Heart right ventricle (tissue), 16 donors: Measurements from ENCODE around the gene OR51E2. TPM values are rescaled to one million over a fixed set of nuclear protein-coding genes. Genes with fewer than 3 reads are reported as not detected.

ENCODE experiments used
- ATAC-seq, 8 donors: fragments of 200-7000 bp; cut with Tn5 transposase; one replicate each; pipeline ENCODE4 v1.9.1; 2020; ENCODE audit warnings: mild to moderate bottlenecking in 8 of 8, moderate library complexity in 8 of 8, moderate number of reproducible peaks in 1 of 8
- DNase-seq, 2 donors: peaks; one replicate each; pipeline ENCODE4 v3.0.0-alpha.2; 2020
- H3K27ac ChIP-seq, 10 donors: fragments of 200-600 bp; sonication (generic) in 2 of 10; one replicate each; pipeline versions ENCODE4 v1.5.0 to v1.8.0; 2020 to 2022; ENCODE audit warnings: mild to moderate bottlenecking in 3 of 10
- H3K27me3 ChIP-seq, 7 donors: fragments of 200-600 bp; one replicate each; pipeline ENCODE4 v1.8.0; 2021 to 2022; ENCODE audit warnings: mild to moderate bottlenecking in 2 of 7
- H3K36me3 ChIP-seq, 9 donors: fragments of 200-600 bp; sonication (generic) in 1 of 9; one replicate each; pipeline versions ENCODE4 v1.5.0 to v1.8.0; 2020 to 2022; ENCODE audit warnings: mild to moderate bottlenecking in 2 of 9
- H3K4me1 ChIP-seq, 9 donors: fragments of 200-600 bp; sonication (generic) in 1 of 9; one replicate each; pipeline versions ENCODE4 v1.5.0 to v1.8.0; 2020 to 2022; ENCODE audit warnings: mild to moderate bottlenecking in 4 of 9
- H3K4me3 ChIP-seq, 10 donors: fragments of 200-600 bp; sonication (generic) in 2 of 10; one replicate each; pipeline versions ENCODE4 v1.5.0 to v1.8.0; 2020 to 2022; ENCODE audit warnings: mild to moderate bottlenecking in 7 of 10, moderate library complexity in 2 of 10
- H3K9me3 ChIP-seq, 11 donors: fragments of 200-600 bp in 10 of 11; sonication (generic) in 2 of 11; one replicate each; pipeline versions ENCODE4 v1.5.0 to v1.8.0; 2013 to 2022; ENCODE audit warnings: mild to moderate bottlenecking in 2 of 11, control low read depth in 1 of 11, moderate library complexity in 1 of 11
- CTCF ChIP-seq, 9 donors: fragments of 200-600 bp; sonication (generic) in 2 of 9; IDR thresholded peaks; one replicate each; pipeline versions ENCODE4 v1.5.0 to v1.8.0; 2021 to 2022; ENCODE audit warnings: antibody characterized with exemption in 9 of 9, mild to moderate bottlenecking in 5 of 9, moderate library complexity in 1 of 9
- WGBS, 2 donors: extraction: QIAGEN DNeasy Blood & Tissue Kit; methylation state at CpG; one replicate each; pipeline ENCODE4 v1.1.7; 2013; ENCODE audit warnings: inconsistent platforms in 1 of 2; 5-methylcytosine and 5-hydroxymethylcytosine counted together
- intact Hi-C, 10 donors: fragments of 100-400 bp; cut with DNase I; formaldehyde crosslinking; loops; one replicate each; pipeline versions ENCODE4 v1.11.1 to v1.14.2; 2022
- polyA plus RNA-seq, 2 donors: library from polyadenylated mRNA; stranded (reverse); fragments of 200-250 nt; gene quantifications; one replicate each; pipeline ENCODE4 v1.2.3, GENCODE V29; 2013
- total RNA-seq, 10 donors: library from RNA; stranded (reverse); fragmentation: NEBNext Ultra II Directional in 3 of 10; extraction: Animal tissue kit (Norgen Biotek cat#: 25700) in 3 of 10; gene quantifications; one replicate each; pipeline versions ENCODE4 v1.2.1 to v1.2.4, GENCODE V29; 2021 to 2023
- donor health status: Arrhythmogenic right ventricular cardiomyopathy.
- donor health status: ischemic (EF 13 %, LVEDD 7.1; RV severe dilation, severe dysfunction).
- donor health status: healthy with polysubstance abuse.
- donor health status: DM: no; HTN: yes; CAD: no.
- donor health status: DM: no; HTN: no; CAD: no.
- donor health status: ischemic (EF 25% LVEDD 6.9; RV normal size, moderate dysfunction).
- donor health status: ischemic (EF 25% LVEDD 5.7; RV mildly dilated, moderate dysfunction).
- donor health status: healthy.
- donor health status: DM: yes; HTN: yes; CAD: no.
- donor health status: Ischemic cardiomyopathy.
- donor health status: ischemic (EF 35%, LVEDD 5.7; RV mildly dilated, moderate dysfunction).
- donor health status: nonischemic (EF 11% LVEDD 7.7; RV severe dilation, severe dysfunction).
- donor health status: DM: yes; HTN: yes; CAD: no.
- donor health status: PGD.
- donor health status: ischemic (EF 29% LVEDD 5.4; RV normal size, mild dysfunction).
- donor health status: nonischemic (EF 23%, LVEDD 6.1; RV moderate dilation, normal function).

The OR51E2 gene
- total and polyA plus RNA-seq, 12 donors = 0.07 to 0.25 (median 0.16) TPM; not detected in 6

DNA sequence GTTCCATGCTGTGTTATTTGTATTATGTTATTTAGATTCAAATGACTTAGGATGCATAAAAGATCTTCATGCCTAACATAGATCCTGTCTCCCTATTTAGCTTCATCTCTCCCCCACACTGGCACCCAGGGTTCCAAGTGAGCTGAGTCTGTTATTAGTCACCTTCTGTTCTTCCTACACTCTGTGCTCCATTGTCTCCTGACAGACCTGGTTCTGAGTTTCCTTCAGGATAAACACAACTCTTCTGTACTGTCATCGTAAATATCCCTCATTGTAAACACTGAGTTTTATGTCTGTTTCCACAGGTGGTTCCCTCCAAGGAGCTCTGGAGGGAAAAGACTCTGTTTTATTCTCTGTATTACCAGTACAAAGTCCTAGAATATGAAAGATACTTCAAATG, 15.6 kb upstream of the OR51E2 start:
- no peak for TF ChIP-seq CTCF (IDR thresholded peaks at IDR 0.05)
- intact Hi-C loops = no loop called here
- no peak overlapping the region for H3K27ac ChIP-seq
- H3K27me3 ChIP-seq = no peaks in the 10 kb centered on the region
- no peaks in the 10 kb centered on the region for H3K4me1 ChIP-seq
- 76 to 79% methylated on average over 1 of the region's 1 CpG for WGBS, 2 donors
- no peaks in the 10 kb centered on the region for H3K9me3 ChIP-seq
- no peak overlapping the region for H3K4me3 ChIP-seq
- DNase-seq (no peak), ATAC-seq (no peak)
- H3K36me3 ChIP-seq = no peaks in the 10 kb centered on the region

DNA sequence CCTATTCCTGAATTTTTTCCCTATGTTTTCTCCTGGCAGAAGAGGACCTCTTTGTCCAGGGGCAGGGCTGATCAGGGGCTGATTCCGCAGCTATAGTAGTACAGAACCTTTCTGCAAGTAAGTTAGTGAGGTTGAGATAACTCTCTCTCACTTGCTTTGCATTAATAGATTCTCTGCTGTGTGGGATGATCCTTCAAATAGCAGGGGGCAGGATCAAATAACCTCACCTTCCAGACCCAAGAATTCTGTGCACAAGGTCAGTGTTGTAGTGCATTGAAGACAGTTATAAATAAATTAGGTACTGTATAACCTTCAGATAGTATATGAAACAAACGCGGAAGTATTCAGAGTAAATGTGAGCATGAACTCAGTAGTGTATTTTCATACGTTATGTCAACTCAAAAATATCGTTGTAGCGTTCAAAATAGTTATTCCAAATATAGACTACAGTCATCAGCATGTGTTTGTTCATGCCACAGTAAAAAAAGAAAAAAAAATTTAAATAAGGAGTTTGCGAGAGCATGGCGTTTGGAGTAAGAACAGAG, 7.2 kb upstream of the OR51E2 start:
- Histone ChIP-seq H3K9me3 (no peaks in the 10 kb centered on the region), H3K27me3 (no peaks in the 10 kb centered on the region), H3K36me3 (no peaks in the 10 kb centered on the region), H3K4me1 (peaks cover 0 to 10% (median 0%) of the 10 kb centered on the region in 9 donors), H3K4me3 (no peak overlapping the region), H3K27ac (no peak overlapping the region)
- 67 to 70% methylated on average over 8 of the region's 8 CpGs for WGBS, 2 donors
- intact Hi-C loops = no loop called here
- no peak for ATAC-seq
- TF ChIP-seq CTCF (IDR thresholded peaks at IDR 0.05) = no peak
- DNase-seq = no peak

DNA sequence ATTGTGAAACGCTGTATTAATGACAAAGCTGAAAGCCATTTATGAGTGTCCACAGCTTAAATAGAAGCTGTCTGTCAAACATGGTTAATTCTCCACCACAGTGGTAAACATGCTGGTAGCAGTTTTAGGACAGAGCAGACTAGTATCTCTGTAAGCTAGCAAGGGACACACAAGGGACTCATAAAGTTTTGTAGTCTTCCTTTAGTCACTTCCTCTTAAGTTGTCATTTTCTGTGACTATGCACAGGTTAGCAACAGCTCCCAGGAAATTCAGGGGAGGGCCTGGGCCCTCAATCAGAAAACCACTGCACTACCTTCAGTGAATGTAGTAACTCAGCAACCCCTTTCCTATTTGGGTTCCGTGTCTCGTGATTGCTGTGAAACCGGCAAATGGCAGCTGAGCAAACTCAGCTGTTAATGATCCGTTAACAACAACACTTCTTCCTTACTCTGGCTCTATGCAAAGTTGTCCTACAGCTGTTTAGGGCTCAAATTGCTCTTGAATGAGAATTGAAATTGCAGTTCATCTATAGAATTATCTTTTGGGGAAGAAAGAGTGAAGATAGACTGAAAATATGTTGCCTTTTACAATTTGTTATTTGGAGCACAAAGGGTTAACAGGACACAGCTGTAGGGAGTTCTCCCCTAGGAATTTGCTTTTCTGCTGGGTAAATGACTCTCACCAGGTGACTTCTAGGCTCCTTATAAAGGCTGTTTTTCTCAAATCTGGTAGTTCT, 6.6 kb upstream of the OR51E2 start, which contains the start of gene MMP26:
TSS of gene MMP26 (plus strand) at position 731 of the 736 bp plus-strand sequence.
- no peak within 1 kb of the TSS for H3K4me3 ChIP-seq
- no peaks in the 10 kb centered on the region for H3K9me3 ChIP-seq
- H3K4me1 ChIP-seq = peaks cover 0 to 10% (median 0%) of the 10 kb centered on the region in 9 donors
- no peak within 1 kb of the TSS for H3K27ac ChIP-seq
- TF ChIP-seq CTCF (IDR thresholded peaks at IDR 0.05) = no peak
- WGBS, 2 donors = 34 to 38% methylated on average over 5 of the region's 5 CpGs
- no peak for DNase-seq
- intact Hi-C loops = no loop called here
- H3K36me3 ChIP-seq = no peaks in the 10 kb centered on the region
- ATAC-seq = no peak
- no peaks in the 10 kb centered on the region for H3K27me3 ChIP-seq

DNA sequence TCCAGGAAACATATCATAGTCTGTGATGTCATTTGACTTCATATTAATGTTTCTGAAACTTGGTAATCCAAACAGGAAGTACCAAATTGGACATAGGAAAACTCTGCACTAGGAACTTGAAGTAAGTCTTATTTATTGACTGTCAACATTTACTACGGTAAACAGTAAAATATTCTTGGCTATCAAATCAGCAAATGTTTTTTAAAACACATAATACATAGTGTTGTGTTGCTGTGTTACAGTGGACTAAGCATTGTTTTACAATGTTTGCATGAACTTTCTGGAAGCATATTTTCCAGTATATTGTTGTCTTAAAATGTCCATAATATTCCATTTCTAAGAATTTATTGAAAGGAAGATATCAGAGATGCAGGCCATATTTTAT, 2.8 kb upstream of the OR51E2 start:
- no peak for TF ChIP-seq CTCF (IDR thresholded peaks at IDR 0.05)
- Histone ChIP-seq H3K9me3 (no peaks in the 10 kb centered on the region), H3K27me3 (no peaks in the 10 kb centered on the region), H3K4me3 (no peak overlapping the region), H3K27ac (no peak overlapping the region), H3K4me1 (peaks cover 0 to 10% (median 0%) of the 10 kb centered on the region in 9 donors), H3K36me3 (no peaks in the 10 kb centered on the region)
- no peak for DNase-seq
- intact Hi-C loops = no loop called here
- ATAC-seq = no peak
- WGBS, 2 donors = 74 to 84% methylated on average over 1 of the region's 1 CpG
